Measurements from ENCODE around the gene LDAH.

LDAH gene

DNA sequence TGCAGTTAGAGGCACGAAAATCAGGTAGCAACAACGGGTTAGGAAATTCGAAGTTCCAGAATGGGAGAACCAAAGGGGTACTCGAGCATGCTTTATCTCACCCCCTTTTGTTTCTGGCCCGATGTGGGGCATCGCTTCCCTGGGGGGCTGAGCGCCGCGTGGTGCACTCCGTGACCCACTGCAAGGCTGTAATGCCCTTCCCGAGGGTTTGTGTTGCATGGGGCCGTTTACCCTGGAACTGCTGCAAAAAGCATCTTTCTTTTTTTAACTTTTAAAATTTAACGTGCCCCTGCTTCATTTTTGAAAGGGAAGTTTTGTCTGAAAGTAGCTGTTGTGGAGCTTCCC is 151.2 kb downstream of the LDAH start:
- Mint-ChIP-seq H3K27me3 (peaks cover 21% of the 10 kb centered on the region), H3K4me1 (peaks cover 4% of the 10 kb centered on the region), H3K4me3 (no peak overlapping the region), H3K9me3 (no peaks in the 10 kb centered on the region), H3K27ac (no peak overlapping the region), H3K36me3 (no peaks in the 10 kb centered on the region)

DNA sequence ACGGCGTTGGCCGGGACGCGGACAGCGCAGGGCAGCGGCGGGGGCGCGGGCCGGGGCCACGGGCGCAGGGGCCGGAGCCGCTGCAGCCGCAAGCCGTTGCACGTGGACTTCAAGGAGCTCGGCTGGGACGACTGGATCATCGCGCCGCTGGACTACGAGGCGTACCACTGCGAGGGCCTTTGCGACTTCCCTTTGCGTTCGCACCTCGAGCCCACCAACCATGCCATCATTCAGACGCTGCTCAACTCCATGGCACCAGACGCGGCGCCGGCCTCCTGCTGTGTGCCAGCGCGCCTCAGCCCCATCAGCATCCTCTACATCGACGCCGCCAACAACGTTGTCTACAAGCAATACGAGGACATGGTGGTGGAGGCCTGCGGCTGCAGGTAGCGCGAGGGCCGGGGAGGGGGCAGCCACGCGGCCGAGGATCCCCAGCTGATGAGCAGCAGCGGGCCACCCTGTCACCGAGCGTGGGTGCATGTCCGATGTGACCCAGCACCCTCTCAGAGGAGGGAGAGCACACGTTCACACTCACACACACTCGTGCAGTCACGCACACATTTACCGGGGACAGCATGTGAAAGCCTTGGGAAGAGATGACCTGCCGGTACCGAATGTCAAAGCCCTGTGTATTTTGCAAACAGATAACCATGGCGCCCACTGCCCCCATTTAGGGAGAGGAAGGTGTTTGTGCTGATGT is 151.7 kb downstream of the LDAH start:
- Mint-ChIP-seq H3K4me3 (no peak overlapping the region), H3K9me3 (no peaks in the 10 kb centered on the region), H3K27me3 (peaks cover 22% of the 10 kb centered on the region), H3K36me3 (no peaks in the 10 kb centered on the region), H3K27ac (no peak overlapping the region), H3K4me1 (peaks cover 7% of the 10 kb centered on the region)

DNA sequence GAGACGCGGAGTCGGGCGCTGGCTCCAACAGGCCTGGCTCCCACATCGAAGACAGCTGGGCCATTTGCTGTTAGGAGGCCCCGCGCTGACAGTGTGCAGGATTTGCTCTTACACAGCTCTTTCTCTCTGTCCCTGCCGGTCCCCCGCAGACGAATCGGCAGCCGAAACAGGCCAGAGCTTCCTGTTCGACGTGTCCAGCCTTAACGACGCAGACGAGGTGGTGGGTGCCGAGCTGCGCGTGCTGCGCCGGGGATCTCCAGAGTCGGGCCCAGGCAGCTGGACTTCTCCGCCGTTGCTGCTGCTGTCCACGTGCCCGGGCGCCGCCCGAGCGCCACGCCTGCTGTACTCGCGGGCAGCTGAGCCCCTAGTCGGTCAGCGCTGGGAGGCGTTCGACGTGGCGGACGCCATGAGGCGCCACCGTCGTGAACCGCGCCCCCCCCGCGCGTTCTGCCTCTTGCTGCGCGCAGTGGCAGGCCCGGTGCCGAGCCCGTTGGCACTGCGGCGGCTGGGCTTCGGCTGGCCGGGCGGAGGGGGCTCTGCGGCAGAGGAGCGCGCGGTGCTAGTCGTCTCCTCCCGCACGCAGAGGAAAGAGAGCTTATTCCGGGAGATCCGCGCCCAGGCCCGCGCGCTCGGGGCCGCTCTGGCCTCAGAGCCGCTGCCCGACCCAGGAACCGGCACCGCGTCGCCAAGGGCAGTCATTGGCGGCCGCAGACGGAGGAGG is 152.4 kb downstream of the LDAH start:
- Mint-ChIP-seq H3K27me3 (peaks cover 24% of the 10 kb centered on the region), H3K9me3 (no peaks in the 10 kb centered on the region), H3K27ac (no peak overlapping the region), H3K4me3 (no peak overlapping the region), H3K36me3 (no peaks in the 10 kb centered on the region), H3K4me1 (peaks cover 12% of the 10 kb centered on the region)

- peaks cover 30% of the 10 kb centered on the region for H3K27me3 Mint-ChIP-seq
- peaks cover 12% of the 10 kb centered on the region for H3K4me1 Mint-ChIP-seq
- no peak overlapping the region for H3K27ac Mint-ChIP-seq
- H3K36me3 Mint-ChIP-seq, result no peaks in the 10 kb centered on the region
- H3K9me3 Mint-ChIP-seq, result no peaks in the 10 kb centered on the region
- no peak overlapping the region for H3K4me3 Mint-ChIP-seq
Measured at GRCh38 chr2:20669562-20670314, 153.2 kb downstream of the LDAH start.

- no peaks in the 10 kb centered on the region for H3K9me3 Mint-ChIP-seq
- no peak overlapping the region for H3K27ac Mint-ChIP-seq
- peaks cover 35% of the 10 kb centered on the region for H3K27me3 Mint-ChIP-seq
- H3K36me3 Mint-ChIP-seq, result no peaks in the 10 kb centered on the region
- H3K4me3 Mint-ChIP-seq, result no peak overlapping the region
- peaks cover 12% of the 10 kb centered on the region for H3K4me1 Mint-ChIP-seq
Measured at GRCh38 chr2:20668871-20669475, 153.9 kb downstream of the LDAH start.

DNA sequence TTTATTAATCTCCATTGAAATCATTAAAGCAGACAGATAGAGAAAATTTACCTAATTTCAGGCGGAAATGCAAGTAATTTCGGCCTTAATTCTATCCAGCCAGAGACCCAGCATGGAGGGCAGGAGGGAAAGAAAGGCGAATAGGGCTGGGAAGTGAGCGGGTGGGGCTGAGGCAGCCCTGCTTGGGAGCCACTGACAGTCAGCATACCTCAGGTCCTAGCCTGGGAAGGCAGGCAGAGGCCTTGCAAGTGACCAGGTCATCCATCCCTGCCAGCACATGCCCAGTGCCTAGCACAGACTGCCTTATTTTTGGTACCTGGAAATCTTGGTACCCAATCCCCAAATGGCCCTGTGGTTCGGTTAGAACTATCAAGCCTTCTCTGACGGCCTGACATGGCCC is 154.4 kb downstream of the LDAH start:
- Mint-ChIP-seq H3K36me3 (no peaks in the 10 kb centered on the region), H3K4me1 (peaks cover 12% of the 10 kb centered on the region), H3K27ac (no peak overlapping the region), H3K9me3 (no peaks in the 10 kb centered on the region), H3K4me3 (peak overlapping the region; percentile 61), H3K27me3 (peaks cover 35% of the 10 kb centered on the region)

- H3K4me1 Mint-ChIP-seq, result peaks cover 12% of the 10 kb centered on the region
- no peak overlapping the region for H3K27ac Mint-ChIP-seq
- H3K9me3 Mint-ChIP-seq, result no peaks in the 10 kb centered on the region
- peaks cover 35% of the 10 kb centered on the region for H3K27me3 Mint-ChIP-seq
- no peaks in the 10 kb centered on the region for H3K36me3 Mint-ChIP-seq
- H3K4me3 Mint-ChIP-seq, result peak overlapping the region; percentile 61
Measured at GRCh38 chr2:20667531-20668401, 155.1 kb downstream of the LDAH start.

DNA sequence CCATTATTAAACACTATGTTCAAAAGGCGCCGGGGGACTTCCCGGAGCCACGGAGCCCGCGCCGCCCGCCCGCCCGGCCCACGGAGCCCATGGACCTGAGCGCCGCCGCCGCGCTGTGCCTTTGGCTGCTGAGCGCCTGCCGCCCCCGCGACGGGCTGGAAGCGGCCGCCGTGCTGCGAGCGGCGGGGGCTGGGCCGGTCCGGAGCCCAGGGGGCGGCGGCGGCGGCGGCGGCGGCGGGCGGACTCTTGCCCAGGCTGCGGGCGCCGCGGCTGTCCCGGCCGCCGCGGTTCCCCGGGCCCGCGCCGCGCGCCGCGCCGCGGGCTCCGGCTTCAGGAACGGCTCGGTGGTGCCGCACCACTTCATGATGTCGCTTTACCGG is 155.8 kb downstream of the LDAH start:
- Mint-ChIP-seq H3K4me3 (no peak overlapping the region), H3K27ac (no peak overlapping the region), H3K36me3 (no peaks in the 10 kb centered on the region), H3K9me3 (no peaks in the 10 kb centered on the region), H3K27me3 (peaks cover 34% of the 10 kb centered on the region), H3K4me1 (peaks cover 12% of the 10 kb centered on the region)

- H3K27ac Mint-ChIP-seq, result no peak within 1 kb of the TSS
- H3K36me3 Mint-ChIP-seq, result no peaks in the 10 kb centered on the region
- H3K27me3 Mint-ChIP-seq, result peaks cover 32% of the 10 kb centered on the region
Measured at GRCh38 chr2:20666304-20667150, 156.4 kb downstream of the LDAH start, which contains the start of gene GDF7. Gene GDF7 (plus strand): TSS chr2:20667144. CDS start chr2:20667240, 96 bp downstream.

DNA sequence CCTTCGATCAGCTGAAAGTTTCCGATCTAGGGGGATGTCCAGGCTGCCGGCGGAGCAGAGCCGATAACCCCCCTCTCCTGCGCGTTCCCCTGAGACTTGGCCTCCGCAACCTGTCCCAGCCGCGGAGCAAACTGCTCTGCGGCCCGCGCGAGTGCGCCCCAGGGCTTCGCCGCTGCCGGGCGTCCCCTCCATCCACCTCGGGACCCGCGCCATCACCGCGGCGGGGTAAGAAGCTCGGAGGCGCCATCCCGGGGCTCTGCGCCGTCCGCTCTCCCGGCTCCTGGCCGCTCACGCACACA is 156.9 kb downstream of the LDAH start:
- H3K9me3 Mint-ChIP-seq, result no peaks in the 10 kb centered on the region
- no peak overlapping the region for H3K27ac Mint-ChIP-seq
- H3K4me3 Mint-ChIP-seq, result peak overlapping the region; percentile 81
- H3K36me3 Mint-ChIP-seq, result no peaks in the 10 kb centered on the region
- H3K4me1 Mint-ChIP-seq, result peaks cover 12% of the 10 kb centered on the region
- peaks cover 36% of the 10 kb centered on the region for H3K27me3 Mint-ChIP-seq

More at GRCh38 chr2:20666304-20667150, 156.4 kb downstream of the LDAH start, which contains the start of gene GDF7:
- H3K9me3 Mint-ChIP-seq, result no peaks in the 10 kb centered on the region
- peaks cover 12% of the 10 kb centered on the region for H3K4me1 Mint-ChIP-seq
- H3K4me3 Mint-ChIP-seq, result peak within 1 kb of the TSS; percentile 81

DNA sequence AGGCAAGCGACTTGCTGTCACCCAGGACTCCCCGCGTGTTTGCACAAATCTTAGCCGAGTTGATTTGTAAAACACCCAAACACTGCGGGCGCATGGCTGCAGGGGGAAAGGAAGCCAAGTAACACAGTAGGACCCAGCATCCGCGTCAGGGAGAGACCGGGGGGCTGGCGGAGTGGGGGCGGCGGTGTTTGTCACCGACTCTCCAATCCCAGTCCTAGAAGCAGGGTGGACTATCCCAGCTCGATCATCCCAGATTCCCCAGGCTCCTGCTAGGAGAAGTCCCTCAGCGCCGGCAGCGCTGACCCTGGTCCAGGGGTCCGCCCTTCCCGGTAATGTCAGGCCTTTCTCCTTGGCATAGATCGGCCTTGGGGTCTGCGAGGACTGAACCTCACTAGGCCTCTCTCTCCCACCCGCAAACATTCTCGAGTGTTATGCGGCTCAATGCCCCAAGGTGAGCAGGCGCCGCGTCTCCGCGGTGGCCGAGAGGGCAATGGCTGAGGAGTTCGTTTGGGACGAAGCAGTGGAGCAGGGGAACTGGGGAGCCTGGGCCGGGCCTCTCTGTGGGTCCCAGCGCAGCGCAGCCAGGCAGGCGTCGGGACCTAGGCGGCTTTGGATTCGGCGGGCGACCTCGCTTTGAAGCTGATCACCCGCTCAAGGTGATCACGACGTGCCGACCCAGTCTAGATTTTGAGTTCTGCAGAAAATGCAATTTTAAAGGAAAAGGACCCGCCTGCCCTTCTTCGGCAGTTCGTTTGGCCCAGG is 157.5 kb downstream of the LDAH start:
- H3K27ac Mint-ChIP-seq, result no peak overlapping the region
- peaks cover 12% of the 10 kb centered on the region for H3K4me1 Mint-ChIP-seq
- H3K4me3 Mint-ChIP-seq, result peak overlapping the region; percentile 66
- no peaks in the 10 kb centered on the region for H3K9me3 Mint-ChIP-seq
- H3K27me3 Mint-ChIP-seq, result peaks cover 36% of the 10 kb centered on the region
- H3K36me3 Mint-ChIP-seq, result no peaks in the 10 kb centered on the region

DNA sequence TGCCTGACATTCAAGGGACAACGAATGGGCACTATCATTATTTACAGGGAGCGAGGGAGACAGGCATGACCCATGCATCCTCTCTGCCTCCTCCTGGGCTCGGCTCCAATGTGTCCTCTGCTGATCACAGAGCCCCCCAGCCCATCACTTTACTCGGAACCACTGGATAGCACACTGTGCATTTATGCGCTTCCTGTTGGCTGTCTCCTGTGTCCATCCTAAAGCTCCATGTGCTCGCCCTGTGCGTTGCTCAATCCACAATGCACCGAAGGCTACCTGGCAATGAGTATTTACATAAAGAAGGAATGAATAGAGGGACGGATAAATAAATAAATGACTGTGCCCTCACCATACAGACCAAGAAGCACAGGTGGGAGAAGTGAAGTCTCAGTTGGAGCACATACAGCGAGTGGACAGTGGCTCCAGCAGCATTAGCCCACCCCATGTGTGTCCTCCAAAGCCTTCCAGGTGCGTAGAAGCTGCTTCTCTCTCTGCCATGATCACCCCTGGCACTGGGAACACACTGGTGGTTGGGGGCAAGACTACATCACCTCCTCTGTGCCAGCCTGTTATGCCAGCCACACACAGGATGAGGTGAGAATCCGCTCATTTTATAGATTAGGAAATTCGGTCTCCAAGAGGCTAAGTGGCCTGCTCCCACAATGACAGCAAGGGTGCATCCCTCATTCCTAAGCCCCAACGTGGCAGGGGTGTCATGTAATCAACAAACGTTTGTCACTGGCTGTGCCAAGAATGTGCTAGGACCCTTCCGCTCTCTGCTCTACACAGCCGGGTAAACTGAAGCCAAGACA is 158.3 kb downstream of the LDAH start:
- no peaks in the 10 kb centered on the region for H3K9me3 Mint-ChIP-seq
- H3K27me3 Mint-ChIP-seq, result peaks cover 33% of the 10 kb centered on the region
- peaks cover 12% of the 10 kb centered on the region for H3K4me1 Mint-ChIP-seq
- H3K4me3 Mint-ChIP-seq, result peak overlapping the region; percentile 36
- no peaks in the 10 kb centered on the region for H3K36me3 Mint-ChIP-seq
- no peak overlapping the region for H3K27ac Mint-ChIP-seq

GRCh38 chr2:20664071-20664390 is 158.9 kb downstream of the LDAH start:
- Mint-ChIP-seq H3K36me3 (no peaks in the 10 kb centered on the region), H3K9me3 (no peaks in the 10 kb centered on the region), H3K4me1 (peaks cover 12% of the 10 kb centered on the region), H3K27me3 (peaks cover 30% of the 10 kb centered on the region), H3K4me3 (no peak overlapping the region), H3K27ac (no peak overlapping the region)
